Ammon's horn (tissue), 1 donor: ENCODE measurements around the gene ANKH.

Experiments
- DNase-seq: peaks from one replicate; pipeline ENCODE4 v3.0.0-alpha.2; 2016; ENCODE audit warnings: low spot score

Gene ANKH

GRCh38 chr5:14735944-14736343, 135.6 kb downstream of the ANKH start:
- DNase-seq = peak; percentile 47

- DNase-seq = no peak
Observed at GRCh38 chr5:14734396-14734795, 137.2 kb downstream of the ANKH start.

GRCh38 chr5:14733661-14734060, 137.9 kb downstream of the ANKH start:
- DNase-seq = no peak

GRCh38 chr5:14732991-14733390, 138.6 kb downstream of the ANKH start:
- DNase-seq = no peak

GRCh38 chr5:14730881-14731280, 140.7 kb downstream of the ANKH start:
- no peak for DNase-seq

- DNase-seq = no peak
Observed at GRCh38 chr5:14730466-14730865, 141.1 kb downstream of the ANKH start.

- no peak for DNase-seq
Observed at GRCh38 chr5:14729448-14730385, 141.9 kb downstream of the ANKH start.

GRCh38 chr5:14728459-14728938, 143.1 kb downstream of the ANKH start:
- DNase-seq = peak; percentile 92

- DNase-seq = no peak
Observed at GRCh38 chr5:14727928-14728458, 143.6 kb downstream of the ANKH start.

- DNase-seq = peak; percentile 91
Observed at GRCh38 chr5:14727428-14727865, 144.1 kb downstream of the ANKH start.

- DNase-seq = no peak
Observed at GRCh38 chr5:14726066-14726838, 145.3 kb downstream of the ANKH start.

GRCh38 chr5:14724633-14725032, 146.9 kb downstream of the ANKH start:
- peak; percentile 42 for DNase-seq

GRCh38 chr5:14723701-14724132, 147.9 kb downstream of the ANKH start:
- no peak for DNase-seq

- DNase-seq = no peak
Observed at GRCh38 chr5:14722923-14723322, 148.7 kb downstream of the ANKH start.

- DNase-seq = no peak
Observed at GRCh38 chr5:14721990-14722656, 149.5 kb downstream of the ANKH start.

- no peak for DNase-seq
Observed at GRCh38 chr5:14720236-14720923, 151.2 kb downstream of the ANKH start.

- DNase-seq = no peak
Observed at GRCh38 chr5:14718778-14719177, 152.8 kb downstream of the ANKH start.

GRCh38 chr5:14716755-14717752, 154.5 kb downstream of the ANKH start:
- no peak for DNase-seq

- no peak for DNase-seq
Observed at GRCh38 chr5:14715481-14715880, 156.1 kb downstream of the ANKH start.

- DNase-seq = no peak
Observed at GRCh38 chr5:14714706-14715105, 156.9 kb downstream of the ANKH start.
